WTC11 (cell line): ENCODE data around the gene SOX6. TPM values are rescaled to one million over a fixed set of nuclear protein-coding genes. Genes with fewer than 3 reads are reported as not detected.

Experiments used
- ATAC-seq: fragments of 200-7000 bp; cut with Tn5 transposase; 2 replicates; pipeline ENCODE4 v1.10.0; 2021; ENCODE audit warnings: mild to moderate bottlenecking, moderate library complexity
- CTCF ChIA-PET: fragments of 300-600 bp; sonication (Branson Sonifier 250); formaldehyde crosslinking; loops from one replicate; lab custom pipeline; 2021; ENCODE audit warnings: antibody characterized with exemption; lab: Charles Lee
- POLR2A ChIA-PET: fragments of 350-600 bp; sonication (Branson Sonifier 250); formaldehyde crosslinking; loops from one replicate; lab custom pipeline; 2021; ENCODE audit warnings: antibody characterized with exemption; lab: Charles Lee
- DNase-seq: peaks from one replicate; pipeline ENCODE4 v3.0.0; 2021; ENCODE audit warnings: low spot score
- H3K27ac Mint-ChIP-seq: 2 replicates; pipeline ENCODE4 v1.8.0; 2021; ENCODE audit warnings: mixed read lengths
- H3K27me3 Mint-ChIP-seq: 2 replicates; pipeline ENCODE4 v1.8.0; 2021; ENCODE audit warnings: low read depth, mild to moderate bottlenecking, moderate library complexity, mixed read lengths
- H3K36me3 Mint-ChIP-seq: 2 replicates; pipeline ENCODE4 v1.8.0; 2021; ENCODE audit warnings: mixed read lengths
- H3K4me1 Mint-ChIP-seq: 2 replicates; pipeline ENCODE4 v1.8.0; 2022; ENCODE audit warnings: mixed read lengths
- H3K4me3 Mint-ChIP-seq: 2 replicates; pipeline ENCODE4 v1.8.0; 2021; ENCODE audit warnings: mild to moderate bottlenecking, moderate library complexity, mixed read lengths
- H3K9me3 Mint-ChIP-seq: 2 replicates; pipeline ENCODE4 v1.8.0; 2021; ENCODE audit warnings: mixed read lengths
- AFF4 ChIP-seq: sonication (generic); formaldehyde crosslinking; IDR thresholded peaks from 2 replicates; pipeline ENCODE4 v1.8.1; 2023; ENCODE audit warnings: mild to moderate bottlenecking, missing genetic modification reagents, borderline replicate concordance
- ATF2 ChIP-seq: sonication (generic); formaldehyde crosslinking; IDR thresholded peaks from 2 replicates; pipeline ENCODE4 v1.8.1; 2022; ENCODE audit warnings: low read depth, missing genetic modification reagents, borderline replicate concordance
- CREB1 ChIP-seq: sonication (generic); formaldehyde crosslinking; IDR thresholded peaks from 2 replicates; pipeline ENCODE4 v1.8.0; 2023; ENCODE audit warnings: mild to moderate bottlenecking, missing genetic modification reagents
- ETV6 ChIP-seq: sonication (generic); formaldehyde crosslinking; IDR thresholded peaks from 2 replicates; pipeline ENCODE4 v1.8.1; 2022; ENCODE audit warnings: mild to moderate bottlenecking, missing genetic modification reagents
- FOXJ3 ChIP-seq: sonication (generic); formaldehyde crosslinking; IDR thresholded peaks from 2 replicates; pipeline ENCODE4 v1.9.0; 2021; ENCODE audit warnings: missing genetic modification reagents, mild to moderate bottlenecking, borderline replicate concordance
- FOXP1 ChIP-seq: sonication (generic); formaldehyde crosslinking; IDR thresholded peaks from 2 replicates; pipeline ENCODE4 v1.8.0; 2022; ENCODE audit warnings: missing genetic modification reagents, mild to moderate bottlenecking, moderate library complexity, borderline replicate concordance
- GTF2I ChIP-seq: fragments of 250-450 bp; sonication (Bioruptor Pico); conservative IDR thresholded peaks from 2 replicates; pipeline ENCODE4 v1.4.0; 2021; ENCODE audit warnings: mild to moderate bottlenecking
- IRF2 ChIP-seq: sonication (generic); formaldehyde crosslinking; IDR thresholded peaks from 2 replicates; pipeline ENCODE4 v1.8.0; 2022; ENCODE audit warnings: low read depth, missing genetic modification reagents, borderline replicate concordance
- JAZF1 ChIP-seq: fragments of 250-450 bp; sonication (Bioruptor Pico); IDR thresholded peaks from 2 replicates; pipeline ENCODE4 v1.9.0; 2021; ENCODE audit warnings: moderate library complexity, mild to moderate bottlenecking, inconsistent platforms
- JUN ChIP-seq: sonication (generic); formaldehyde crosslinking; IDR thresholded peaks from 2 replicates; pipeline ENCODE4 v1.8.0; 2023; ENCODE audit warnings: mild to moderate bottlenecking, missing genetic modification reagents
- NFATC4 ChIP-seq: fragments of 250-450 bp; sonication (Bioruptor Pico); IDR thresholded peaks from 2 replicates; pipeline ENCODE4 v1.9.0; 2021; ENCODE audit warnings: mild to moderate bottlenecking
- OVOL2 ChIP-seq: fragments of 250-450 bp; sonication (Bioruptor Pico); IDR thresholded peaks from 2 replicates; pipeline ENCODE4 v1.9.0; 2021; ENCODE audit warnings: mild to moderate bottlenecking, borderline replicate concordance
- PRDM15 ChIP-seq: sonication (generic); formaldehyde crosslinking; IDR thresholded peaks from 2 replicates; pipeline ENCODE4 v1.8.0; 2022; ENCODE audit warnings: missing genetic modification reagents
- RELA ChIP-seq: sonication (generic); formaldehyde crosslinking; IDR thresholded peaks from 2 replicates; pipeline ENCODE4 v1.8.1; 2022; ENCODE audit warnings: missing genetic modification reagents, mild to moderate bottlenecking, borderline replicate concordance
- ZBTB21 ChIP-seq: sonication (generic); formaldehyde crosslinking; IDR thresholded peaks from 2 replicates; pipeline ENCODE4 v1.8.1; 2023; ENCODE audit warnings: mild to moderate bottlenecking, missing genetic modification reagents, borderline replicate concordance
- ZNF396 ChIP-seq: fragments of 250-450 bp; sonication (Bioruptor Pico); IDR thresholded peaks from 2 replicates; pipeline ENCODE4 v1.8.0; 2021; ENCODE audit warnings: mild to moderate bottlenecking, moderate library complexity, borderline replicate concordance
- ZNF425 ChIP-seq: fragments of 250-450 bp; sonication (Bioruptor Pico); conservative IDR thresholded peaks from 2 replicates; pipeline ENCODE4 v1.9.0; 2021; ENCODE audit warnings: mild to moderate bottlenecking
- total RNA-seq: library from RNA; stranded (reverse); gene quantifications from 3 replicates; pipeline ENCODE4 v1.2.3, GENCODE V29; 2021

The SOX6 gene
- total RNA-seq, 1 experiment from 2014 or later = 0.13 TPM

- H3K27ac Mint-ChIP-seq = no peak overlapping the region
Measured at GRCh38 chr11:16322190-16322589, 34.2 kb downstream of the SOX6 start.

More at GRCh38 chr11:16322190-16322589, 34.2 kb downstream of the SOX6 start:
- Mint-ChIP-seq H3K4me1 (no peaks in the 10 kb centered on the region), H3K9me3 (no peaks in the 10 kb centered on the region), H3K27me3 (no peaks in the 10 kb centered on the region), H3K36me3 (no peaks in the 10 kb centered on the region), H3K4me3 (no peak overlapping the region)
- ChIA-PET CTCF (no interaction called here), POLR2A (no interaction called here)
- no peak for ATAC-seq
- no peak for TF ChIP-seq AFF4
- TF ChIP-seq GTF2I (CRISPR knock-in tag) = no peak
- TF ChIP-seq IRF2 (CRISPR knock-in tag) = no peak
- TF ChIP-seq OVOL2 (CRISPR knock-in tag) = no peak
- no peak for TF ChIP-seq ZNF396 (CRISPR knock-in tag)
- TF ChIP-seq ZNF425 (CRISPR knock-in tag) = no peak
- TF ChIP-seq FOXP1 (CRISPR knock-in tag) = no peak
- TF ChIP-seq RELA (CRISPR knock-in tag) = no peak
- no peak for TF ChIP-seq NFATC4 (CRISPR knock-in tag)
- no peak for TF ChIP-seq JAZF1 (CRISPR knock-in tag)
- no peak for TF ChIP-seq ATF2
- no peak for TF ChIP-seq PRDM15 (CRISPR knock-in tag)
- TF ChIP-seq ZBTB21 = no peak
- TF ChIP-seq ETV6 = no peak
- TF ChIP-seq FOXJ3 (CRISPR knock-in tag) = no peak
- TF ChIP-seq JUN (CRISPR knock-in tag) = no peak
- TF ChIP-seq CREB1 (CRISPR knock-in tag) = no peak
- no peak for DNase-seq
